Measurements from ENCODE around the gene CTBP2. TPM values are rescaled to one million over a fixed set of nuclear protein-coding genes. Genes with fewer than 3 reads are reported as not detected.

Gene CTBP2
- total RNA-seq, 2 donors from 2014 or later: 75.3 to 109 TPM

DNA sequence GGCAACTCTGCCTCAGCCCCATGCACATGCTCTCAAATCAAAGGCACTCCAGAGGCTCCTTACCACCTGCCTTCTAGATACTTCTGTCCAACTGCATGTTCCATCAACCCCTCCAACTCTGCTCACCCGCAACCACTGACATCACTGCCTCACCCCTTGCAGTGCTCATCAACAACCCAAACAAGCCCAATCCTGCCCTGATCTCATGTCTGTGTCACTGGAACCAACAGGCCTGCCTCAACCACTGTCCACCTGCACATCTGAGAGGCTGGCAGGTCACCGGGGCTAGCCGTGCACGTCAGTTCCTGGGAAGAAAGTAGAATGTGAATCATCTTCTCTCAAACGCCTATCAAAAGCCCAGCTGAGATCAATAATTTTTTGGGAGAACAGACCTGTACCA is 33.3 kb downstream of the CTBP2 start:
- no peaks in the 10 kb centered on the region for H3K9me3 Mint-ChIP-seq

DNA sequence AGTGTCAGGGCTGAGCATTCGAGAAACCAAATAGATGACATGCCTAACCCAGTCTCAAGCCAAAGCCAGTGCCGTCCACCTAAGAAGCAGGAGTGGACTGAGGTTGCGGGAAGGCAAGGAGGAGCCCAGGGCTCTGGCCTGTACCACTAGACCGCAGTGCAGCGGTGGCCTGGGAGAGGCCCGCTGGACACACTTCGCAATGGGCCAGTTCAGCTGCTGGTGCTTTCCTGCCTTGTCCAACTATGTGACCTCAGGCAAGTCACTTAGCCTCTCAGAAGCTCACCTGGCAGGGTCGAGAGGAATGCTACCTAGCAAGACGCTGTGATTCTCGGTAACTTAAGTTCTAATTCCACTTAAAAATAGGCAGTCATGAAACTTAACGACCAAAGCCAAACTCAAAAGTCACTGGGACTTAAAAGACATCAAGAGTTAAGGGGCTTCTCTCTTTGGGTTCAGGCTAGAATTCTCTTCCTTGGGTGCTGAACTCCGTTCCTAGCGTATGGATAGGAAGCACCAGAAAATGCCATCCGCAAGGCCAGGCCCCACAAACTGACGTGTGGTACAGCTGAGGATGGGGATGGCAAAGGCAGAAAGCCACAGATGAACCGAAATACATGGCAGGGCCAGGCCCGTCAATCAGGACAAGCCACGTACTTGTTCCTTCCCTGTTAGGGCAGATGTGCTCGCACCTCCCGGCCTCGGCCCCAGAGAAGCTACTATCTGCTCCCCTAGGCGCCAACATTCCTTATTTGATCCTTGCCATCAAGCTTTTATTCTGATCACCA is 34.2 kb downstream of the CTBP2 start:
- Mint-ChIP-seq H3K4me3 (no peak overlapping the region), H3K27ac (no peak overlapping the region), H3K9me3 (no peaks in the 10 kb centered on the region), H3K27me3 (ENCODE audit: insufficient read depth) (no peaks in the 10 kb centered on the region), H3K4me1 (peaks cover 21% of the 10 kb centered on the region), H3K36me3 (ENCODE audit: low read depth) (peaks cover 42% of the 10 kb centered on the region)
- no peaks in the 10 kb centered on the region for H3K27me3 ChIP-seq (ENCODE audit: control insufficient read depth, insufficient read depth, low read length, poor library complexity, severe bottlenecking)
- no peaks in the 10 kb centered on the region for H3K9me3 ChIP-seq (ENCODE audit: control insufficient read depth, low read length)
- H3K4me1 ChIP-seq (ENCODE audit: control insufficient read depth, insufficient read depth, low read length): peaks cover 3% of the 10 kb centered on the region
- DNase-seq: no peak
- TF ChIP-seq, protein P1, sequence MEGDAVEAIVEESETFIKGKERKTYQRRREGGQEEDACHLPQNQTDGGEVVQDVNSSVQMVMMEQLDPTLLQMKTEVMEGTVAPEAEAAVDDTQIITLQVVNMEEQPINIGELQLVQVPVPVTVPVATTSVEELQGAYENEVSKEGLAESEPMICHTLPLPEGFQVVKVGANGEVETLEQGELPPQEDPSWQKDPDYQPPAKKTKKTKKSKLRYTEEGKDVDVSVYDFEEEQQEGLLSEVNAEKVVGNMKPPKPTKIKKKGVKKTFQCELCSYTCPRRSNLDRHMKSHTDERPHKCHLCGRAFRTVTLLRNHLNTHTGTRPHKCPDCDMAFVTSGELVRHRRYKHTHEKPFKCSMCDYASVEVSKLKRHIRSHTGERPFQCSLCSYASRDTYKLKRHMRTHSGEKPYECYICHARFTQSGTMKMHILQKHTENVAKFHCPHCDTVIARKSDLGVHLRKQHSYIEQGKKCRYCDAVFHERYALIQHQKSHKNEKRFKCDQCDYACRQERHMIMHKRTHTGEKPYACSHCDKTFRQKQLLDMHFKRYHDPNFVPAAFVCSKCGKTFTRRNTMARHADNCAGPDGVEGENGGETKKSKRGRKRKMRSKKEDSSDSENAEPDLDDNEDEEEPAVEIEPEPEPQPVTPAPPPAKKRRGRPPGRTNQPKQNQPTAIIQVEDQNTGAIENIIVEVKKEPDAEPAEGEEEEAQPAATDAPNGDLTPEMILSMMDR (conservative IDR thresholded peaks at IDR 0.05): no peak
- no peak overlapping the region for H3K9ac ChIP-seq (ENCODE audit: extremely low read depth, low read length, poor library complexity, severe bottlenecking)
- no peak overlapping the region for H3K27ac ChIP-seq (ENCODE audit: low read depth, low read length)
- no peak overlapping the region for H3K4me3 ChIP-seq (ENCODE audit: low read length)
- H3K36me3 ChIP-seq (ENCODE audit: control insufficient read depth, insufficient read depth, low read length): peaks cover 18% of the 10 kb centered on the region
- 92 to 98% methylated on average over 16 to 22 of the region's 22 CpGs for WGBS, 2 experiments (ENCODE audit: insufficient coverage in 1 of 2, insufficient read length in 1 of 2)

More for the DNA sequence above, 33.3 kb downstream of the CTBP2 start:
- H3K27me3 Mint-ChIP-seq (ENCODE audit: insufficient read depth): no peaks in the 10 kb centered on the region
- Histone ChIP-seq H3K9me3 (ENCODE audit: control insufficient read depth, low read length) (no peaks in the 10 kb centered on the region), H3K27me3 (ENCODE audit: control insufficient read depth, insufficient read depth, low read length, poor library complexity, severe bottlenecking) (no peaks in the 10 kb centered on the region), H3K27ac (ENCODE audit: low read depth, low read length) (no peak overlapping the region), H3K9ac (ENCODE audit: extremely low read depth, low read length, poor library complexity, severe bottlenecking) (no peak overlapping the region), H3K4me3 (ENCODE audit: low read length) (no peak overlapping the region), H3K4me1 (ENCODE audit: control insufficient read depth, insufficient read depth, low read length) (peaks cover 3% of the 10 kb centered on the region), H3K36me3 (ENCODE audit: control insufficient read depth, insufficient read depth, low read length) (peaks cover 20% of the 10 kb centered on the region)
- TF ChIP-seq, protein P1 (conservative IDR thresholded peaks at IDR 0.05): no peak
- DNase-seq: no peak
- H3K4me3 Mint-ChIP-seq: no peak overlapping the region
- H3K27ac Mint-ChIP-seq: no peak overlapping the region
- peaks cover 47% of the 10 kb centered on the region for H3K36me3 Mint-ChIP-seq (ENCODE audit: low read depth)
- 76 to 90% methylated on average over 4 to 5 of the region's 5 CpGs for WGBS, 2 experiments (ENCODE audit: insufficient coverage in 1 of 2, insufficient read length in 1 of 2)
- peaks cover 17% of the 10 kb centered on the region for H3K4me1 Mint-ChIP-seq

DNA sequence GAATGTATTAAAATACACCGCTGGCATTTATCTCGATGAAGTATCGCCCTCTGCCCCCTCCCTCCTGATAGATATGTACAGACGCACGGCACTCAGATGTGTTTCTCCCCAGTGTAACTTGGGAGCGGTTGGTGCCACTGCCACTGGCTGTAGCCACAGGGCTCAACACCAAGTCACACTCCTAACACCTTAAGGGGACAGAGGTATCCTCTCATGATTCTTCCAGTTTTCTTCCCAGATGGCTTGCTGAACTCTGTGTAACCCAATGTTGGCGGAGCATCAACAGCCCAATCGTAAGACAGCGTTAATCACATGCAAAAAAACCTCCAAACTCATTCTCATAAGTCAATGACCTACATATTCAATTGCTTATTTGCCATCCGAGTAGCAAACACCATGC is 35.5 kb downstream of the CTBP2 start:
- no peak for DNase-seq
- H3K27ac Mint-ChIP-seq: no peak overlapping the region
- Histone ChIP-seq H3K27me3 (ENCODE audit: control insufficient read depth, insufficient read depth, low read length, poor library complexity, severe bottlenecking) (no peaks in the 10 kb centered on the region), H3K36me3 (ENCODE audit: control insufficient read depth, insufficient read depth, low read length) (peaks cover 18% of the 10 kb centered on the region), H3K4me3 (ENCODE audit: low read length) (no peak overlapping the region), H3K4me1 (ENCODE audit: control insufficient read depth, insufficient read depth, low read length) (peaks cover 3% of the 10 kb centered on the region), H3K9me3 (ENCODE audit: control insufficient read depth, low read length) (no peaks in the 10 kb centered on the region), H3K27ac (ENCODE audit: low read depth, low read length) (no peak overlapping the region), H3K9ac (ENCODE audit: extremely low read depth, low read length, poor library complexity, severe bottlenecking) (no peak overlapping the region)
- no peaks in the 10 kb centered on the region for H3K9me3 Mint-ChIP-seq
- H3K4me3 Mint-ChIP-seq: no peak overlapping the region
- 93 to 94% methylated on average over 7 to 10 of the region's 10 CpGs for WGBS, 2 experiments (ENCODE audit: insufficient coverage in 1 of 2, insufficient read length in 1 of 2)
- peaks cover 37% of the 10 kb centered on the region for H3K36me3 Mint-ChIP-seq (ENCODE audit: low read depth)
- peaks cover 30% of the 10 kb centered on the region for H3K4me1 Mint-ChIP-seq
- H3K27me3 Mint-ChIP-seq (ENCODE audit: insufficient read depth): no peaks in the 10 kb centered on the region
- TF ChIP-seq, protein P1 (conservative IDR thresholded peaks at IDR 0.05): no peak

Data from endodermal cell (in vitro differentiated cells).